Right hindlimb (tissue), 1 donor: ENCODE data around the gene SP7.
"Not testable (repeated sequence)": the region's sequence is repeated elsewhere in the genome, so short reads cannot be mapped to it uniquely, and the experiment has no call there.

Source experiments
- DNase-seq: peaks from one replicate; pipeline ENCODE4 v3.0.0-alpha.2; 2018

SP7 gene

GRCh38 chr12:53345486-53346188 is 9.5 kb upstream of the SP7 start:
- DNase-seq = peak; percentile 80

GRCh38 chr12:53344824-53345485 is 8.8 kb upstream of the SP7 start:
- DNase-seq = peak; percentile 91

GRCh38 chr12:53344487-53344823 is 8.3 kb upstream of the SP7 start:
- no peak for DNase-seq

DNA sequence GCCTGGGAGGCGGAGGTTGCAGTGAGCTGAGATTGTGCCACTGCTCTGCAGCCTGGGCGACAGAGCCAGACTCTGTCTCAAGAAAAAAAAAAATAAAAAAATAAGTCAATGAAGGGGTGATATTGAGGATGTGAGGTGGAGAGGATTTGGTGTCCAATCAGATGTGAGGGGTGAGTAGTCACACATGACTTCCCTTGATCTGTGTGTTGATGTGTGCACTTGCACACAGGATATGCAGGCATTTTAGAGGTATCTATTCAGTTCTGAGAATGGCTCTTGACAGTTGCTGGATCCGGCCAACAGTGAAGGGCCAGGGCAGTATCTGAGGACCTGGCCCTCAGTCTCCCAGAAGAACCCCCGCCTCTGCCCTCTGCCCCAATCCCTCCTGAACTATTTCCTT is 7.8 kb upstream of the SP7 start:
- DNase-seq = no peak

GRCh38 chr12:53343449-53343848 is 7.3 kb upstream of the SP7 start:
- no peak for DNase-seq

DNA sequence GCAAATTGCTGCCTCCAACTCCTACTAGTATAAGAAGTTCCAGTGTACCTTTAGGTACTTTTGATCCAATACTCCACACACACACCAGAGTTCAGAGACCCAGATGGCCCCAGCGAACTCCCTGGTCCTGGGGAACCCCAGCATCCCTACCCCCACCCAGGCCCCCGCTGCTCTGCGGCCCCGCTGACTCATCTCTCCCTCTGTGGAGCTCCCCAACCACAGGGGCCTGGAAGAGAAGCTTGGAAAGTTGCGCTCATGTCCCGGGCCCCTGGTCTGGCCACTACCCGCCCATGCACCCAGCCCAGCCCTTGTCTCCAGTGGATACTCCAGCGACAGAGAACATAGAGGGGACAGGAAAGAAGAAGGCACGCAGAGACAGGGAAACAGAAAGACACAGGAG is 4.2 kb upstream of the SP7 start:
- no peak for DNase-seq

- DNase-seq = peak; percentile 55
Measured at GRCh38 chr12:53338916-53339315, 2.8 kb upstream of the SP7 start.

DNA sequence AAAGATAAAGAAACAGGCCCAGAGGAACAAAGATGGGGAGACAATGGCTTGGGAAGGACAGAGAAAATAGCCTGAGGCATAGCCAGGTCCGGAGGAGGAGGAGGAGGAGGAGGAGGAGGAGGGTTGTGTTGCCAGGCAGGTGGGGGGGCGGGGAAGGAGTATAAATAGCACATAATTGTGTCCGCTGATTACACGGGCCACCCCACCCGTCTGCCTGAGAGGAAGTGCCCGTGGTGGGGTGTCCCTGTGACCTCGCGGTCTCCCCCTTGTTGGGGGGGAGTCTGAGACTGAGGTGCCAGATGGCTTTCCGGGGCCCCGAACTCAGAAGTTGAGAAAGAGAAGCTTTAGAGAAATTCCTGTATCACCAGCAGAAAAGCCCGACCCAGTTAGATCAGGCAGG is 1.9 kb upstream of the SP7 start:
- DNase-seq = no peak

- DNase-seq = no peak
Measured at GRCh38 chr12:53334822-53335221, 1.3 kb downstream of the SP7 start.

- no peak for DNase-seq
Measured at GRCh38 chr12:53333845-53334244, 2.3 kb downstream of the SP7 start.

- no peak for DNase-seq
Measured at GRCh38 chr12:53333289-53333688, 2.9 kb downstream of the SP7 start.

DNA sequence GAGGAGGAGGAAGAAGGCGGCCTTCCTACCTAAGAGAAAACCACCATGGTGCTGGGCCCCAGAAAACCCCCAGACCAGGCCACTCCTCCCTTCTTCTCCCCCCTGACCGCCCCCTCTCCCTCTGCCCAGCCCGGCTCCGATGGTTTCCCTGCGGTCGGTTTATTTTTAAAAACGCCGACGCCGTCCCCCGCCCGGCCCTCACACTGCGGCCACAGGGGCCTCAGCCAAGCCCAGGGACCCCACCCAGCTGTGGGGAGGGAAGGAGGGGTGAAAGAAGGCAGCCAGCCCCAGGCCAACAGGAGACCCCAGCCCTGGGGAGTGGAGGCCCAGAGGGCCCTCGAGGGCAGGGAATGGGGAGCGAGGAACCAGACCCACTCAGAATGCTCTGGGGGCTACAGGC is 3.4 kb downstream of the SP7 start:
- DNase-seq = peak; percentile 50

DNA sequence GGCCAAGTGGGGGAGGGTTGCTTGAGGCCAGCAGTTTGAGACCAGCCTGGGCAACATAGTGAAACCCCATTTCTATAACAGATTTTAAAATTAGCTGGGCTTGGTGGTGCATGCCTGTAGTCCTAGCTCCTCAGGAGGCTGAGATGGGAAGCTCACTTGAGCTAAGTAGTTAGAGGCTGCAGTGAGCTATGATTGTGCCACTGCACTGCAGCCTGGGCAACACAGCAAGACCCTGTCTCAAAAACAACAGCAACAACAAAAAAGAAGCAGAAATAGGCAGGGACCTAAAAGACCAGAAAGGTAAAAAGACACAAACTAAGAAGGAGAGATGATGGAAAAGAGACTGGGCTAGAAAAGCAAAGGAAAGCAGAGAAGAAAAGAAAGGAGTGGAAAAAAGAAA is 3.8 kb downstream of the SP7 start:
- DNase-seq = not testable (repeated sequence)

DNA sequence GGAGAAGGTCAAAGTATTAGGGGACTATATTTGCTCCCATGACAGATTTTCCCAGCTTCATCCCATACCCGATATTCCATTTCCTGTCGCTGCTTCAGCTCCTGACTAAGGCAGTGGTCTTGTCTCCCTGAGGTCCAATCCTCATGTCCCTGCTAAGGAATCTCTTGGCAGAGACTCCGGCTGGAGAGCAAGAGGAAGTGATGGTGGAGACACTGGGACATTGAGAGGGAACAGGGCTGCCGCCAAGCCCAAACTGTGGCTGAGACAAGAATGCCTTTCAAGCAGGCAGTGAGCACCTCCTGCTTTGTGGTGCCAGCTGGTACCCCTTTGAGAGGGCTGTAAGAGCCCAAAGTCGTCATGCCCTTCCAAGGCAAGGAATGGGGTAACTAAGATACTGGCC is 5.5 kb downstream of the SP7 start:
- DNase-seq = no peak

GRCh38 chr12:53328043-53328435 is 8.1 kb downstream of the SP7 start:
- DNase-seq = no peak

DNA sequence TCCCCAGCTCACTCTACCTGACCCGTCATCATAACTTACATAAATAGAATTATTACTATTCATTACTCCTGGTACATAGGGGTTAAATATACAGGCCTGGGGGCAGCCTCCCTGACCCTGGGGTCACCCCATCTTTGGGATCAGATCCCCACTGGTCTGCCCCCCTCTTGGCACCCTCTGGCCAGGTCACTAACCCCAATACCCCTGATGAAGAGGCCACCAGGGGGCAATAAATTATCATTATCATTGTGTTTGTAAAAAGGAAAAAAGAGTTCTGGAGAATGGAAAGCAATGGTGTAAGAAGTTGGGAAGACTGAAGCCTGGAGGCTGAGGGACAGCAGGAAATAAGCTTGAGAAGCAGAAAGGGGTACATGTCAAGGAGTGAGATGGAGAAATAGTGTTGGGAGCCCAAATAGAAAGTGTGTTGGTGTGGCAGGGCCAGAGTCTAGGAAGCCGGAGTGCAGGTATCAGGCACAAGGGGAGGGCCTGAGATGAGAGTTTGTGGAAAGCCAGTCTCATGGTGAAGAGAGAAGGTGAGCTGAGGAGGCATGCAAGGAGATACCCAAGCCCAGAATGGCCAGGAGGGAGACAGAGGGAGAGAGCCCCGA is 8.6 kb downstream of the SP7 start:
- no peak for DNase-seq

- DNase-seq = no peak
Measured at GRCh38 chr12:53326460-53327185, 9.5 kb downstream of the SP7 start.

GRCh38 chr12:53325511-53326061 is 10.6 kb downstream of the SP7 start:
- peak; percentile 69 for DNase-seq

DNA sequence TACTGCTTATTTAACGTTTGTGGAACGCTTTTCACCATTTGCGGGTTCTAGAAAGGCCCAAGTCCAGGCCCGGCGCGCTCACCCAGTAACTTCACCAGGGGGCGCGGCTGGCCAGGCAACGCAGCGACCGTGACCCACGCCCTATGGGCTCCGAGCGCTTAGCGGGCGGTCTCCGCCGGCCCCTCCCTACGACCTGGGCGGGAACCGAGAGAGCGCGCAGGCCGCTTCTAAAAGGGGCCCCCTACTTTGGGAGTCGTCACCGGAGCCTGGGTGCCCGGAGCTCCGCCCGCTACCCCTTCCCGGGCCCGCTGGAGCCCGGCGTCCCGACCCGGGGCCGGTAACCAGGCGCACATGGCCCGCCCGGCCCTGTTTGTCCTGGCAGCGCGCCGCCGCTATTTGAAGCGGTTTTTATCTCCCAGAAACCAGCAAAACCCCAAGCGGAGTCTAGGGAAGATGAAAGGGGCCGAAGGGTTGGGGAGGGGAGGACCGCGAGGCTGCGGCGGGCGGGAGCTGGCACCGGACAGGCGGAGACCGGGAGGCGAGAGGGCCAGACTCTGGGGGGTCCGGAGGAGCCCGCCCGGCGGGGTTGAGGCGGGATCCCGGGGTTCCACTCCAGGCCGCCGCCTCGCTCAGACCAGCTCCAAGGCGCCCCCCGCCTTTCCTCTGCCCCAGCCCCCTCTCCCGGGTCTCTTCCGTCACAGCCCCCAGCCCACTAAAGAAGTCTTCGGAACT is 11.2 kb downstream of the SP7 start:
- DNase-seq = peak; percentile 95

DNA sequence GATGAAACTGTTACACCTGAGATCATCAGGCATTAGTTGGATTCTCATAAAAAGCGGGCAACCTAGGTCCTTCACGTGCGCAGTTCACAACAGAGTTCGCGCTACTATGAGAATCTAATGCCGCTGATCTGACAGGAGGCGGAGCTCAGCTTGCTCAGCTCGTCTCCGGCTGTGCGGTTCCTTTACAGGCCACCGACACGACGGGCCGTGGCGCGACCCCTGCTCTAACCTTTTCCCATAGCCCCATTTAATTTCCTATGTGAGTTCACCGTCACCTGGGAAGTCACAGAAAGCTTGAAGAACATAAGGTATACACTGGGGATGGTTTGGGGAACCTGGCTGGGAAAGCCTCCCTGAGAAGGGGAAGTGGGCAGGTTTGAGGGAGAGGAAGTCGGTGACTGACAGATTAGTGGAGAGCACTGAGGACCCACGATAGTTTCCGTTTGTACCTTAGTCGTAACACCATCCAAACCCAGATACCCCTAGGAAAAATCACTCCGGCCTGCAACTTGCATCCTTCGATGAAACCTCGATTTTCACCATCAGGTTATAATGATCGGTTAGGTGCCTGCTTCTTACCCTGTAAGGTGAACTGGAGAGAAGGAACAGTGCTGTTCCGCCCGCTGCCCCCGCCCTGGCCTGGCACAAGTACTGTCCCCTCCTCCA is 11.9 kb downstream of the SP7 start:
- DNase-seq = no peak

GRCh38 chr12:53320352-53321195 is 15.6 kb downstream of the SP7 start:
- DNase-seq = no peak
